ENCODE measurements around the gene GPR15LG.
"Not testable (repeated sequence)": the region's sequence is repeated elsewhere in the genome, so short reads cannot be mapped to it uniquely, and the experiment has no call there.

Gene GPR15LG

DNA sequence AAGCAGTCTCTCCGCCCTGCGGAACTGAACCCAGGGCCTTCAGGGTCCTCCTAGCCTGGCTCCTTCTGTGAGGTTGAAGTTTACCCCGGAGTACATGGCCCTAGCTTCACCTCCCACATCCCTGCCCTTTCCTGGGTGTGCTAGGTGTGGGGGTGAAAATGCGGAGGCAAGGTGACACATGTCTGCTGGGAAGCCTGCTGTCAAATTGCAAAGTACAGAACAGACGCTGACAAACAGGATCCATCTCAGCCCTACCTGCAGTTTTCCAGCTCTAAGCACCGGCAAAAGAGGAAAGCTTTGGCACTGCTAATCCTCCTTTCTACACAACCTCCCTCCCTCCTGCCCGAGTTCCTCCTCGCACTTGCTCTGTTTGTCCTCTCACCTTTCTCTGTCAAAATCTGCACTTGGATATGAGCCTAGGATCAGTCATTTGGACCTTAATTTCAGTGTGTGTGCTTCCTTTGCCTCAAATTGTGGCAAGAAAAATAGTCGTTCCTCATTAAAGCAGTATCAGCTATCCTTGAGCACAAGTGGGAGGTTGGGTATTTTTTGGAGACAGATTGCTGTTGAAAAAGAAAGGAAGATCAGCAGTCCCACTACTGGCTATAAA lies 14.4 kb upstream of the GPR15LG start:
- Histone ChIP-seq H3K36me3 (replicated peaks) (peaks cover 5% of the 10 kb centered on the region), H3K4me3 (ENCODE audit: low read depth, low read length) (no peak overlapping the region), H3K27ac (no peak overlapping the region), H3K27me3 (replicated peaks) (no peaks in the 10 kb centered on the region)
- in situ Hi-C loops (cut with HindIII; ENCODE audit: low pct_ligation_motif_present, low sequenced_read_pairs), result no loop called here
- TF ChIP-seq, protein P1, sequence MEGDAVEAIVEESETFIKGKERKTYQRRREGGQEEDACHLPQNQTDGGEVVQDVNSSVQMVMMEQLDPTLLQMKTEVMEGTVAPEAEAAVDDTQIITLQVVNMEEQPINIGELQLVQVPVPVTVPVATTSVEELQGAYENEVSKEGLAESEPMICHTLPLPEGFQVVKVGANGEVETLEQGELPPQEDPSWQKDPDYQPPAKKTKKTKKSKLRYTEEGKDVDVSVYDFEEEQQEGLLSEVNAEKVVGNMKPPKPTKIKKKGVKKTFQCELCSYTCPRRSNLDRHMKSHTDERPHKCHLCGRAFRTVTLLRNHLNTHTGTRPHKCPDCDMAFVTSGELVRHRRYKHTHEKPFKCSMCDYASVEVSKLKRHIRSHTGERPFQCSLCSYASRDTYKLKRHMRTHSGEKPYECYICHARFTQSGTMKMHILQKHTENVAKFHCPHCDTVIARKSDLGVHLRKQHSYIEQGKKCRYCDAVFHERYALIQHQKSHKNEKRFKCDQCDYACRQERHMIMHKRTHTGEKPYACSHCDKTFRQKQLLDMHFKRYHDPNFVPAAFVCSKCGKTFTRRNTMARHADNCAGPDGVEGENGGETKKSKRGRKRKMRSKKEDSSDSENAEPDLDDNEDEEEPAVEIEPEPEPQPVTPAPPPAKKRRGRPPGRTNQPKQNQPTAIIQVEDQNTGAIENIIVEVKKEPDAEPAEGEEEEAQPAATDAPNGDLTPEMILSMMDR (IDR thresholded peaks at IDR 0.05; ENCODE audit: low read depth, low read length, missing control alignments), result no peak
- no peak for DNase-seq

DNA sequence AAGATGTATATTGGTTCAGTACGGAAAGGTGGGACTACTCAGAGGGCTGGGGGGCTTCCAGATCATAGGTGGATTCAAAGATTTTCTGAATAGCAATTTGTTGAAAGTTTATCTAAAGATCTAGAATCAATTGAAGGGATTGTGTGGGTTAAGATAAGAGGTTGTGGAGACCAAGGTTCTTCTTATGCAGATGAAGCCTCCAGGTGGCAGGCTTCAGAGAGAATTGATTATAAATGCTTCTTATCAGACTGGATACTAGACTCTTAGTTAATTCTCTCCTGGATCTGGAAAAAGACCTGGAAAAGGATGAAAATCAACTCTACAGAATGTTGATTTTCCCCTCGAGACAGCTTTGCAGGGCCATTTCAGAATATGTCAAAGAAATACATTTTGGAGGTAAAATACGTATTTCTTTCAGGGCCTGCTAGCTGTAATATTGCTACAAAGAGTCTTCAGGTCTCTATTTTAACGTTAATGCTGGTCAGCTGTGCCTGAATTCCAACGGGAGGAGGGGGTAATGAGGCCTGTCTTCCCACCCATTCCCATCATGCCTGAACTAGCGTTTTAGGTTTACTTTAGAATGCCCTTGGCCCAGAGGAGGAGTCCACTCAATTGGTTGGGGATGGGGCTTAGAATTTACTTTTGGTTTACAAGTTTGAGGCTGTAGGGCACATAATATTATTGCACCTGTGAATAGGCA lies 12.8 kb upstream of the GPR15LG start:
- in situ Hi-C loops (cut with HindIII; ENCODE audit: low pct_ligation_motif_present, low sequenced_read_pairs), result no loop called here
- no peak for DNase-seq
- no peak overlapping the region for H3K4me3 ChIP-seq (ENCODE audit: low read depth, low read length)
- TF ChIP-seq, protein P1 (IDR thresholded peaks at IDR 0.05; ENCODE audit: low read depth, low read length, missing control alignments), result peak; percentile 5
- H3K27ac ChIP-seq, result no peak overlapping the region
- H3K36me3 ChIP-seq (replicated peaks), result no peaks in the 10 kb centered on the region
- no peaks in the 10 kb centered on the region for H3K27me3 ChIP-seq (replicated peaks)

DNA sequence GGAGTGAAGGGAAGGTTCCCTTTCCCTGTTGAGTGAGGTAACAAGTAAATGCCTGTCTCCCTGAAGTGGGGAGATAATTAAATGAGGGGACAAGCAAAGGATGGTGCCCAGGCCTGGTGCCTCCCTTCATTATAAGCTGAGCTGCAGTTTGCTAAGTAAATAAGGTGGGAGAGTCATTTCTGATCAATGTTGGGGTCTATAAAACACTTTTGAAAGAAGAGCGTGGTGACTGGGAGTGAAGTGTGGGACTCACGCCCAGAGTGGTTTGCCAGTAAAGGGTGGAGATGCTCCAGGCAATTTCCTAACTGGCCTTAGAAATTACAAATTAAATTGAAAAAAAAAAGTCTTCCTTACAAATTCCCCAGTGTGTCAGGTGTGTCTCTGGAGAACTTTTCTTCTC lies 9.6 kb upstream of the GPR15LG start:
- in situ Hi-C loops (cut with HindIII; ENCODE audit: low pct_ligation_motif_present, low sequenced_read_pairs), result no loop called here
- DNase-seq, result no peak
- TF ChIP-seq, protein P1 (IDR thresholded peaks at IDR 0.05; ENCODE audit: low read depth, low read length, missing control alignments), result no peak
- no peak overlapping the region for H3K4me3 ChIP-seq (ENCODE audit: low read depth, low read length)
- no peaks in the 10 kb centered on the region for H3K27me3 ChIP-seq (replicated peaks)
- no peak overlapping the region for H3K27ac ChIP-seq
- no peaks in the 10 kb centered on the region for H3K36me3 ChIP-seq (replicated peaks)

- TF ChIP-seq, protein P1 (IDR thresholded peaks at IDR 0.05; ENCODE audit: low read depth, low read length, missing control alignments), result no peak
- no peak for DNase-seq
- in situ Hi-C loops (cut with HindIII; ENCODE audit: low pct_ligation_motif_present, low sequenced_read_pairs), result no loop called here
Observed at GRCh38 chr10:84164442-84164841, 9.2 kb upstream of the GPR15LG start.

GRCh38 chr10:84166620-84167288 lies 6.8 kb upstream of the GPR15LG start:
- H3K4me3 ChIP-seq (ENCODE audit: low read depth, low read length), result no peak overlapping the region
- in situ Hi-C loops (cut with HindIII; ENCODE audit: low pct_ligation_motif_present, low sequenced_read_pairs), result no loop called here
- TF ChIP-seq, protein P1 (IDR thresholded peaks at IDR 0.05; ENCODE audit: low read depth, low read length, missing control alignments), result no peak
- no peaks in the 10 kb centered on the region for H3K36me3 ChIP-seq (replicated peaks)
- DNase-seq, result no peak
- no peak overlapping the region for H3K27ac ChIP-seq
- H3K27me3 ChIP-seq (replicated peaks), result no peaks in the 10 kb centered on the region

More at GRCh38 chr10:84164442-84164841, 9.2 kb upstream of the GPR15LG start:
- Histone ChIP-seq H3K36me3 (replicated peaks) (no peaks in the 10 kb centered on the region), H3K27me3 (replicated peaks) (no peaks in the 10 kb centered on the region), H3K27ac (no peak overlapping the region), H3K4me3 (ENCODE audit: low read depth, low read length) (no peak overlapping the region)

DNA sequence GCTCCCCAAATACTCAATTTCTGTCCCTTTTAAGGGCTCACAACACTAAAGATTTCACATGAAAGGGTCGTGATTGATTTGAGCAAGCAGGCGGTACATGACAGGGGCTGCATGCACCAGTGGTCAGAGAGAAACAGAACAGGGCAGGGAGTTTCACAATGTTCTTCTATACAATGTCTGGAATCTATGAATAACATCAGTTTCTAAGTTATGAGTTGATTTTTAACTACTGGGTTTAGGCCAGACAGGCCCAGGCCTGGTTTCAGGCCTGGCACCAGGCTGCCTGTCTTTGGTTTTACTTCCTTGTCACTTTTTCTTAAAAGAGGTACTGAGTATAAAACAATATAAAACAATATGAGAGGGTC lies 6.3 kb upstream of the GPR15LG start:
- DNase-seq; H3K27ac ChIP-seq; H3K36me3 ChIP-seq (replicated peaks); in situ Hi-C loops (cut with HindIII; ENCODE audit: low pct_ligation_motif_present, low sequenced_read_pairs); H3K4me3 ChIP-seq (ENCODE audit: low read depth, low read length); H3K27me3 ChIP-seq (replicated peaks): not testable (repeated sequence)

GRCh38 chr10:84168382-84168781 lies 5.2 kb upstream of the GPR15LG start:
- H3K36me3 ChIP-seq (replicated peaks); DNase-seq; in situ Hi-C loops (cut with HindIII; ENCODE audit: low pct_ligation_motif_present, low sequenced_read_pairs); H3K27me3 ChIP-seq (replicated peaks); H3K4me3 ChIP-seq (ENCODE audit: low read depth, low read length); H3K27ac ChIP-seq: not testable (repeated sequence)

- in situ Hi-C loops (cut with HindIII; ENCODE audit: low pct_ligation_motif_present, low sequenced_read_pairs); H3K27me3 ChIP-seq (replicated peaks); H3K27ac ChIP-seq; H3K4me3 ChIP-seq (ENCODE audit: low read depth, low read length); H3K36me3 ChIP-seq (replicated peaks); DNase-seq: not testable (repeated sequence)
Observed at GRCh38 chr10:84171237-84171636, 2.4 kb upstream of the GPR15LG start.
